Parathyroid adenoma (tissue), 2 donors: ENCODE data around the gene BDH2.

Experiments
- H2AFZ ChIP-seq: fragments of 300-600 bp; sonication (generic); one replicate; pipeline ENCODE4 v1.7.0; 2017; ENCODE audit warnings: antibody characterized with exemption, mild to moderate bottlenecking
- H3K27ac ChIP-seq: fragments of 300-600 bp; sonication (generic); one replicate; pipeline ENCODE4 v1.7.0; 2017
- H3K27me3 ChIP-seq: fragments of 300-600 bp; sonication (generic); one replicate; pipeline ENCODE4 v1.7.0; 2017; ENCODE audit warnings: low read length; ENCODE audit not compliant: control insufficient read depth, insufficient read depth
- H3K36me3 ChIP-seq: fragments of 300-600 bp; sonication (generic); one replicate; pipeline ENCODE4 v1.7.0; 2017; ENCODE audit warnings: low read length; ENCODE audit not compliant: control insufficient read depth, insufficient read depth
- H3K4me1 ChIP-seq: fragments of 300-600 bp; sonication (generic); one replicate; pipeline ENCODE4 v1.7.0; 2017; ENCODE audit warnings: control low read depth
- H3K4me2 ChIP-seq: fragments of 300-600 bp; sonication (generic); one replicate; pipeline ENCODE4 v1.7.0; 2017; ENCODE audit warnings: low read length
- H3K4me3 ChIP-seq: fragments of 300-600 bp; sonication (generic); one replicate; pipeline ENCODE4 v1.7.0; 2017; ENCODE audit warnings: low read depth, low read length
- H3K79me2 ChIP-seq: fragments of 300-600 bp; sonication (generic); one replicate; pipeline ENCODE4 v1.7.0; 2017; ENCODE audit warnings: control low read depth
- H3K9ac ChIP-seq: fragments of 300-600 bp; sonication (generic); one replicate; pipeline ENCODE4 v1.7.0; 2017; ENCODE audit warnings: mild to moderate bottlenecking
- H3K9me3 ChIP-seq: fragments of 300-600 bp; sonication (generic); one replicate; pipeline ENCODE4 v1.7.0; 2017; ENCODE audit warnings: low read length; ENCODE audit not compliant: control insufficient read depth
- TF ChIP-seq, protein P1 (sequence below): fragments of 300-600 bp; sonication (generic); IDR thresholded peaks from one replicate; pipeline ENCODE4 v1.7.0; 2017; ENCODE audit warnings: antibody characterized with exemption, mild to moderate bottlenecking
- donor health status: primary hyperparathyroidism.

Gene BDH2

DNA sequence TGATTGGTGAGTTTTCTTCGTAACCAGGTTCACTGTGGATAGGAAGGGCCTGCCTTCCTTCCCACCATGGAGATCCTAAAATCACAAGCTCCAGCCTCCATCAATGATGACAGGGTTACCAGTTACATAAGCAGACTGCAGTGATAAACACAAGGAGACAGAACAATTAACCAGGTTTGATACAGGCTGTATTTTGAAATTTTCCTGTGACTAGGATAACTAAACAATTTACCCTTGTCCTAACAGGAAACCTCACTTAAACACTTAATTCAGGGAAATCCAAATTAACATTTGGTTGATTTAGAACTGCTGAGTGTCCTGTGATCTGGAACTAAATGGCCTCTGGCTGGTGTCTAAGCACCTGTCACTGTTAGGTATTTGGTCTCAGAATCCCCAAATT is 20.0 kb downstream of the BDH2 start:
- no peak overlapping the region for H3K27ac ChIP-seq
- no peaks in the 10 kb centered on the region for H3K9me3 ChIP-seq
- TF ChIP-seq, protein P1, sequence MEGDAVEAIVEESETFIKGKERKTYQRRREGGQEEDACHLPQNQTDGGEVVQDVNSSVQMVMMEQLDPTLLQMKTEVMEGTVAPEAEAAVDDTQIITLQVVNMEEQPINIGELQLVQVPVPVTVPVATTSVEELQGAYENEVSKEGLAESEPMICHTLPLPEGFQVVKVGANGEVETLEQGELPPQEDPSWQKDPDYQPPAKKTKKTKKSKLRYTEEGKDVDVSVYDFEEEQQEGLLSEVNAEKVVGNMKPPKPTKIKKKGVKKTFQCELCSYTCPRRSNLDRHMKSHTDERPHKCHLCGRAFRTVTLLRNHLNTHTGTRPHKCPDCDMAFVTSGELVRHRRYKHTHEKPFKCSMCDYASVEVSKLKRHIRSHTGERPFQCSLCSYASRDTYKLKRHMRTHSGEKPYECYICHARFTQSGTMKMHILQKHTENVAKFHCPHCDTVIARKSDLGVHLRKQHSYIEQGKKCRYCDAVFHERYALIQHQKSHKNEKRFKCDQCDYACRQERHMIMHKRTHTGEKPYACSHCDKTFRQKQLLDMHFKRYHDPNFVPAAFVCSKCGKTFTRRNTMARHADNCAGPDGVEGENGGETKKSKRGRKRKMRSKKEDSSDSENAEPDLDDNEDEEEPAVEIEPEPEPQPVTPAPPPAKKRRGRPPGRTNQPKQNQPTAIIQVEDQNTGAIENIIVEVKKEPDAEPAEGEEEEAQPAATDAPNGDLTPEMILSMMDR, result no peak
- no peaks in the 10 kb centered on the region for H3K36me3 ChIP-seq
- no peaks in the 10 kb centered on the region for H3K79me2 ChIP-seq
- no peak overlapping the region for H3K9ac ChIP-seq
- H2AFZ ChIP-seq, result no peak overlapping the region
- no peak overlapping the region for H3K4me3 ChIP-seq
- H3K4me2 ChIP-seq, result no peak overlapping the region
- H3K4me1 ChIP-seq, result peaks cover 8% of the 10 kb centered on the region
- no peaks in the 10 kb centered on the region for H3K27me3 ChIP-seq

DNA sequence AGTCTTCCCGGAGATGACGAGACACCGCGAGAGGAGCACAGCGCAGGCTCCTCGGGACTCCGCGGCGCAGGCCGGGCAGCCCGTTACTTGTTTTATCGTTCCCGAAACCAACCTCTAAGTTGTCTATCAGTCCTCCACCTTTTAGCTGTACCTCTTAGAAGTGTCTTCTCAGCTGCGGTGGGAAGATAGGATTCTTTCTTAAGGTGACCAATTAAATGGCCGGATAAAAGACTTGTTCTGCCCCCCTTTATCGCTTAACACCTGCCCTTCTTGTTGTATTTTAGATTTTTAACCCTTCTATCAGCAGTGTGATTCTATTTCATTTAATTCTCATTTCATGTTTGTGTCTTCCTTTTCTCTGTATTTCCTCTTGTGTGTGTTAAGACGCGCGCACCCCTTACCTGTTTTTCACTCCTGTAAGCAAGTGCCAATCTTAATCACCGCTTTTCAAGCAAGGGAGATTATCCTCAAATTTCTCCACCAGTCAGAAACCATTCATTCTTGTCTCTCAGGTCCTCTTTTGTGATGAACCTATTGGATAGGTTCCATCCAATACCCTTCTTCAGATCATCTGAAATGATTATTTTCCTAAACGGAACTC is 22.8 kb downstream of the BDH2 start, which contains the start of gene SLC9B2:
TSS of gene SLC9B2 (minus strand) at position 15 of the 601 bp plus-strand sequence. CDS start 9,211 bp downstream, outside the sequence.
- peak within 1 kb of the TSS; percentile 72 for H3K27ac ChIP-seq
- H3K79me2 ChIP-seq, result no peaks in the 10 kb centered on the region
- no peaks in the 10 kb centered on the region for H3K36me3 ChIP-seq
- TF ChIP-seq, protein P1, result no peak
- peak within 1 kb of the TSS; percentile 87 for H2AFZ ChIP-seq
- no peaks in the 10 kb centered on the region for H3K27me3 ChIP-seq
- peaks cover 8% of the 10 kb centered on the region for H3K4me1 ChIP-seq
- H3K4me3 ChIP-seq, result peak within 1 kb of the TSS; percentile 42
- no peaks in the 10 kb centered on the region for H3K9me3 ChIP-seq
- peak within 1 kb of the TSS; percentile 68 for H3K4me2 ChIP-seq
- peak within 1 kb of the TSS; percentile 19 for H3K9ac ChIP-seq

DNA sequence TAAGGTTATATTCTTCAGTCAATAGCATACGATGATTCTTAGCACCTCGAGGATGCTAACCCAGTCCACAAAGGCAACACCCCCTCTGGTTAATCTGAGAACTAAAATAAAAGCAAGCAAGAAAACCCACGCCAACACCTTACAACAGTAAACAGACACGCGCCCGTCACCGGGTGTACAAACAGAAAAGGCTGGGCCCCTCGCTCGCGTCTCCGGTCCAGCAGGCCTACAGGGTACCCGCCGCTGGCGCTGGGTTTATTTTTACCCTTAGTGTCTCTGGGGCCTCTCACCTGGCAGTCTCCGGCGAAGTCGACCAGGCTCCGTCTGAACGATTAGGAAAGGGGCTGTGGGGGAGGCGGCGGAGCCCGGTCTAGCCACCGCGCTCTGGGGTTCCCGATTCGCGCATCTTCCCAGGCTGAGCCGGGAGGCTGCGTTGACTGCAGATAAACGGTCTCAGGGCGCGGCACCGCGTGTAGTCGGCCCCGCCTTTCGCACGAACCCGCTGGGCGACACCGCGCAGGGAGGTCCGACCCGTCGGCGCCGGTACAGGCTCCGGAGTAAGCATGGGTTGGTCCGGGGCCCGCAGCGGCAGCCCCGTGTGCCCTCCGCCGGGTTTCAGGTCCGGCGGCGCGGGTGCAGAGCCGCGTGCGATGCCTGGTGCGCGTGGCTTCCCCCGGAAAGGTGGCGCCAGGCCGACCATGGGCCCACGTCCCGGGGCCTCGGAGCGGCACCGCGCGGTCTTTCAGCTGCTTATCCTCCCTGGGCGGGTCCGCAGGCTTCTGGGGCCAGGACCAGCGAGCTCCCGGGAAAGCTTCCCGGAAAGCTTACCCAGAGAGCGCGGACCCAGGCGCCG is 23.5 kb downstream of the BDH2 start:
- Histone ChIP-seq H3K4me1 (peaks cover 8% of the 10 kb centered on the region), H2AFZ (peak overlapping the region; percentile 87)
- TF ChIP-seq, protein P1, result no peak

DNA sequence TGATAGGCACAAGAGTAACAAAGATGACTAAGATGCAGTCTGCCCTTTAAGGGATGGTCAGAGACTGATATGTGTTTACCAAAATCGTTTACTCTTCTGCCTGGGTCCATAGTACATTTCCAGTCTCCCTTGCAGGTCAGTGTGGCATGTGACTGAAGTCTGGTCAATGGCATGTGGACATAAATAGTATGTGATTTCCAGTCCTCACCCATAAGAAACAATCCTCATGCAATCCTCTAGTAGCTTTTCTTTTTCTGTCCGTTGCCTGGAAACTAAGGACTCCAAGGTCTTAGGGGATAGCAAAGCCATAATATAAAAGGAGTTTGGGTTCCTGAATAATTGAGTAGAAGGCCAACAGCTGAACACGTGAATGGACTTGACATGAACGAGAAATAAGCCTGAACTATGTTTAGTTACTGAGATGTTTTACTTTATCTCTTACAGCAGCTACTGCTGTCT is 24.2 kb downstream of the BDH2 start:
- peak overlapping the region; percentile 72 for H3K27ac ChIP-seq
- no peaks in the 10 kb centered on the region for H3K79me2 ChIP-seq
- no peak overlapping the region for H3K4me3 ChIP-seq
- no peaks in the 10 kb centered on the region for H3K9me3 ChIP-seq
- H3K4me2 ChIP-seq, result no peak overlapping the region
- no peaks in the 10 kb centered on the region for H3K36me3 ChIP-seq
- H3K27me3 ChIP-seq, result no peaks in the 10 kb centered on the region
- H2AFZ ChIP-seq, result peak overlapping the region; percentile 87
- peak overlapping the region; percentile 19 for H3K9ac ChIP-seq
- TF ChIP-seq, protein P1, result no peak
- H3K4me1 ChIP-seq, result peaks cover 8% of the 10 kb centered on the region

More for the DNA sequence above, 23.5 kb downstream of the BDH2 start:
- H3K27ac ChIP-seq, result peak overlapping the region; percentile 72
- H3K27me3 ChIP-seq, result no peaks in the 10 kb centered on the region
- H3K4me3 ChIP-seq, result peak overlapping the region; percentile 42
- H3K36me3 ChIP-seq, result no peaks in the 10 kb centered on the region
- no peaks in the 10 kb centered on the region for H3K9me3 ChIP-seq
- H3K79me2 ChIP-seq, result no peaks in the 10 kb centered on the region
- H3K4me2 ChIP-seq, result peak overlapping the region; percentile 68
- peak overlapping the region; percentile 19 for H3K9ac ChIP-seq
